Anterior cingulate cortex (tissue), 58 donors: ENCODE measurements around the gene VAMP4.
"Not testable (repeated sequence)": the region's sequence is repeated elsewhere in the genome, so short reads cannot be mapped to it uniquely, and the experiment has no call there.

Experiments
- DNase-seq, 58 donors: peaks; one replicate each; lab custom pipeline; 2025; lab: John Stamatoyannopoulos, UW

Gene VAMP4

DNA sequence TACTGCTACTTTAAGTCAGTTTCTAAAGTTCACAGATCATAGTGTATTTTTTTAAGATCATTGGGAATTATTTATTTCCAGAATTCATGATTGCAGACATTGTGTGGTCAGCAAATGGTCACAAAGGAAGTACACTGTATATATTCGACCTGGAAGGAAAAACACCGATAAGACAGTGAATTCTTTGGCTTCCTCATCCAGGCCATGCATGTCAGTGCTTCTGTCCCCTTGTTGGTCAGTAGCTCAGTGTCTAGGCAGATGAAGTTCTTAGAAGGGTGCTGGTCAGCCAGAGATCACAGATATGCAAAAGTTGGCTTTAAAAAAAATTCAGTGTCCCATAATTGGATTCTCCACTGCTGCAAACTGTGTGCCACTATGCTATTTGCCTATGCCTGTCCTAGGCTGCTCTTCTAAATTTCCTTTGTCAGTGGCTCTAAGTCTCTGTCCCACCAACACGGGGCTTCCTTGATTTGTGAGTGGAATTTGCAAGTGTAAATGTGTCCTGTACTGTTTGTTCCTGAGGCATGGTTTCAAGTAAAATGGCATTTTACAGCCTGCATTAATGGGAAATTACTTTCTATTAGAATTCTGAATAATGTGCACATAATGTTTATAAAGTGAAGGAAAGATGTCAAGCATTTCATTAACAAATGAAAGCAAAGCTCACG is 12.0 kb upstream of the VAMP4 start:
- no peak for DNase-seq

DNA sequence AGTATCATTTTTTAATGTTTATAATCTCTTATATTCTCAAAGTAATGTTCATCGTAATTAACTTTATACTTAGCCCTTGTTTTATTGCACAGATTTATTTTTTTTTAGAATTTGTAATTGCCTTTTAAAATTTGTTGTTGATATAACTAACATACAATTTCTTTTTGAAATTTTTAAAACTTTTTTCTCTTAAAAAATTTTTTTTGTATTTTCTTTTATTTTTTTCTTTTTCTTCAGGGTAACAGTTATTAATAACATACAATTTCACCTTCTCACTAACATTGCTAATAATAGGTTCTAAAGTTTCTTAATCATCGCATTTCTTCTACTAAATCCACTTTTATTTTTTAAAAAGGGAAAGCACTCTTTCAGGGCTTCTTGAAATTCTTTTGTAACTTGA is 11.3 kb upstream of the VAMP4 start:
- DNase-seq = no peak

DNA sequence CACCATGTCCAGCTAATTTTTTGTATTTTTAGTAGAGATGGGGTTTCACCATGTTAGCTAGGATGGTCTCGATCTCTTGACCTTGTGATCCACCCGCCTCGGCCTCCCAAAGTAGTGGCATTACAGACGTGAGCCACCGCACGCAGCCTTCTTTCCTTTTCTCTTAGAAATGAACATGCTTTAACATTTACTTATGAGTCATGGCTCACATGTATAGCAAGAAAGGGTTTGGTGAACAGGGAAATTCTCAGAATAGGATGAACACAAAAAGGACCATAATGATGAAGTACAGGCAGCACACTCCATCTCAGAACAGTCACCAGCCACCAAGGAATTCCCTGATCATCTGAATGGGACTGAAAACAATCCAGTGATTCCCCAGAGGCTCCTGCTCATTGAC is 9.4 kb upstream of the VAMP4 start:
- no peak for DNase-seq

GRCh38 chr1:171748651-171749050 is 6.8 kb upstream of the VAMP4 start:
- DNase-seq = no peak

DNA sequence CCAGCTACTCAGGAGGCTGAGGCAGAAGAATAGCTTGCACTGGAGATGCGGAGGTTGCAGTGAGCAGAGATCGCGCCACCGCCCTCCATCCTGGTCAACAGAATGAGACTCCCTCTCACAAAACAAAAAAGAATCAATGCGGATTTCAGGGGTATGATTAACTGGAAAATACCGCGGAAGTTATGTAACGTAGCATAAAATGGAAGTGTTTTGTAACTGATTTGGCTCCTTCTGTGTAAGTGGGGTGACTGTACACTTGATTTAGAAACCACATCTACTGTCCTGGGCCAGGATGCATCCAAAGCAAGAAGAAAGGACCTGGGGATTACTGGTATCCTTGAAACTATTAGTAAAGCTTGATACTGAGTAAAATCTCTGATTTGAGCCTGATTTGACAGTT is 3.1 kb upstream of the VAMP4 start:
- DNase-seq = no peak

- DNase-seq = peak in 5 of 58 donors; percentile 1 to 8 (median 2)
Measured at GRCh38 chr1:171743081-171743870, 1.4 kb upstream of the VAMP4 start.

- peak in 35 of 58 donors; percentile 4 to 71 (median 34) for DNase-seq
Measured at GRCh38 chr1:171742577-171742922, 685 bp upstream of the VAMP4 start.

GRCh38 chr1:171740987-171741871 is 636 bp downstream of the VAMP4 start:
- DNase-seq = peak in 40 of 58 donors; percentile 1 to 60 (median 26)

GRCh38 chr1:171740356-171740863 is 1.5 kb downstream of the VAMP4 start:
- DNase-seq = no peak

DNA sequence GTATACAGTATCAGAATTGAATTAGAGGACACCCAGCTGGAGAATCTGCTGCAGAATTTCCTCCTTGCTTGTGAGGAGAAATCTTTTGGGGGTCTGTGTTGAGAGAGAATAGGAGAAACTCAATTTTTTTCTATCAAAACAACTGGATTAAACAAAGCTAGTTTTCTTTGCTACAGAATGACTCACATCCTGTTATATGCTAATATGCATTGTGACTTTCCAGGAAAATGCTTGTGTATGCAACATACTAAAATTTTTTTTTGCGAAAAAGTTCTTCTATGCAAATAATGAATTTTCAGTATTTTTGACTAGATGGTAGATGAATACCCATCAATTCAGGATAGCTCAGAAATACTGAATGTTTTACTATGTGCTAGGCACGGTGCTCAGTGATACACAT is 2.2 kb downstream of the VAMP4 start:
- no peak for DNase-seq

- no peak for DNase-seq
Measured at GRCh38 chr1:171738911-171739310, 3.0 kb downstream of the VAMP4 start.

DNA sequence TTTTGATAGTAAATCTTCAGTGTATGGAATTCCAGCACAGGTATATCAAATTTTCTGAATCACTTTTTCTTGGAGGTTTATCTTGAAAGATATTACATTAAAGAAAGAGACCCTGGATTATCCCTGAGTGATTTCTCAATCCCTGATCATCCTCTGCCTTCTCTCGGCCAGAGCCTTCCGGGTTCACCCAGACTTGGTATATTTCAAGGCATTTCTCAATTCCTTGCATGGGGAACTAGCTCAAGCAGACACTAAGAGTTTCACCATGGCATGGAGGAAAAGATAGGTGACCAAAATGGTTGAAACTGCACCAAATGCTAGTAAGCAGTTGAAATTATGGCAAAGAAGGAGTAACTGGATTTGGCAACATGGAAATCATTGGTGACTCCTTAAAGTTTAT is 5.7 kb downstream of the VAMP4 start:
- no peak for DNase-seq

- DNase-seq = no peak
Measured at GRCh38 chr1:171730052-171730451, 11.8 kb downstream of the VAMP4 start.

GRCh38 chr1:171727778-171728177 is 14.1 kb downstream of the VAMP4 start:
- no peak for DNase-seq

GRCh38 chr1:171723180-171723579 is 18.7 kb downstream of the VAMP4 start:
- DNase-seq = not testable (repeated sequence)

DNA sequence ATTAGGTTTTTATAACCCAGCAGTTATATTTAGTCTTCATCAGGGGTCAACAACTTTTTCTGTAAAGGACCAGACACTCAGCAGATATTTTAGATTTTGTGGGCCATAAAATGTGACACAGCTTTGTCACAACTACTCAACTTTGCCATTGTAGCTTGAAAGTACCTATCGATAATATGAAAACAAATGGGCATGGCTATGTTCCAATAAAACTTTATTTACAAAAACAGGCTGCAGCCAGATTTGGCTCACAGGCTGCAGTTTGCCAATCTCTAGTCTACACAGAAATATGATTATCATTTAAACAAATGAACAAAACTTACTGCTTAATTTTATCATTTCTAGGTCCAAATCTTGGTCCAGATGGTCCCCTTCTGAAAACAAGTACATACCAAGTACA is 23.0 kb downstream of the VAMP4 start:
- no peak for DNase-seq

DNA sequence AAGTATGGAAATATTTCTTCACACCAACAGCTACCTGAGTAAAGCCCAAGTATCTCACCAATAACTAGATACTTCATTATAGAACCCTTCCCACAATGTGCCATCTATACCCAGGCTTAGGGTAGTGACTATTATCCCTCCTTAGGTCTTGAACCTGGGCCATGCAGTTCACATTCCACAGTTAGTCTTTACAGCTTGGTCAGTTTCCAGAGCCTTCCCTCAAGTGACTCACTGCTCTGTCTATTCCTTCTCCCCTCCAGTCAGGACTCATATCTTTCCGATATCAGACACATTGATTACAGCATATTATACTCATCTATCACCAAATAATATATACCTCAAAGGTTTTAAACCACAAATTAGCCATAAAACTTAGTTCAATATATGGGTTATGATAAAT is 23.6 kb downstream of the VAMP4 start:
- no peak for DNase-seq

GRCh38 chr1:171717062-171717718 is 24.7 kb downstream of the VAMP4 start:
- DNase-seq = no peak

DNA sequence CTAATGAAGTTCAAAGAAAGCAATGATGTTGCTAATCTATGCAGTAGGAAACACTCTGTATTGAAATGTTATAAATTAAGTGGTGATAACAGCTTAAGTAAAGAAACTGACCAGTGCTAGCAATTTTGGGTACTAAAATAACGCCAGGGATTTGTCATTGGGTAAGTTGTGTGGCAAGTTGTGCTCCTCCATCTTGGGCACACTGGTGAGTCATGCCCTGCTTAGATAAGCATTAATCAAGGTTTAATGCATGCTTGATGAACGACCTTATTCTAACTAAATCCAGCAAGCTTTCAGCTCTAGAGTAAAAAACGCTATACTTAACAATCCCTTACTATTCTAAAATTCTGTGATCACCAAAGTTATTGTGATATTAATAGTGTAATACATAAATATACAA is 25.2 kb downstream of the VAMP4 start:
- no peak for DNase-seq

DNA sequence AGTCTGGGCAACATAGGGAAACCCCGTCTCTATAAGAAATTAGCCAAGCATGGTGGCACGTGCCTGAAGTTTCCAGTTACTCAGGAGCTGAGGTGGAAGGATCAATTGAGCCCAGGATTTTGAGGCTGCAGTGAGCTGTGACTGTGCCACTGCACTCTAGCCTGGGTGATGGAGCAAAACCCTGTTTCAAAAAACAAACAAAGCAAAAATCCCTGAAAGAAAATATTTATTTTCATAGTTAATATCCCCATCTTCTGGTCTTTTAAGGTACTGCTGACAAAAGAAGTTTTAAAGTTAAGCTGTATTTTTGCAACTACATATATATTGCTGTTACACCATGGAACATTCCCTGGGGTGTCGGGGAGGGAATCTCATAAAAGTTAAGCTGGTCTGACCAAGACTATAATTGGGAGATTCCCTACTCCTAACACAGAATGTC is 26.0 kb downstream of the VAMP4 start:
- no peak for DNase-seq
